Kidney (tissue), 14 donors: ENCODE measurements around the gene URB1. TPM values are rescaled to one million over a fixed set of nuclear protein-coding genes. Genes with fewer than 3 reads are reported as not detected.

Experiments used
- DNase-seq, 5 donors: peaks; one replicate each; pipeline ENCODE4 v3.0.0-alpha.2; 2013 to 2020
- FAIRE-seq: peaks from 2 replicates; lab custom pipeline; 2012; peaks lifted over from hg19 to GRCh38; lab: Jason Lieb, UNC
- H3K27ac ChIP-seq, 2 donors: one replicate each; pipeline ENCODE4 v1.7.0; 2013; ENCODE audit warnings: low read depth in 2 of 2, low read length in 2 of 2, inconsistent platforms in 1 of 2
- H3K27me3 ChIP-seq: one replicate; pipeline ENCODE4 v1.7.1; 2013; ENCODE audit warnings: low read length, inconsistent platforms; ENCODE audit not compliant: control insufficient read depth, insufficient read depth
- H3K36me3 ChIP-seq, 3 donors: one replicate each; pipeline versions ENCODE4 v1.7.0 to v1.7.1; 2013; ENCODE audit warnings: low read length in 3 of 3, control low read depth in 1 of 3, inconsistent platforms in 1 of 3; ENCODE audit not compliant: insufficient read depth in 3 of 3, control insufficient read depth in 2 of 3
- H3K4me1 ChIP-seq, 3 donors: one replicate each; pipeline versions ENCODE4 v1.7.0 to v1.7.1; 2013; ENCODE audit warnings: low read length in 3 of 3, inconsistent platforms in 1 of 3, low read depth in 1 of 3; ENCODE audit not compliant: control insufficient read depth in 2 of 3, insufficient read depth in 2 of 3
- H3K4me3 ChIP-seq, 3 donors: one replicate each; pipeline versions ENCODE4 v1.7.0 to v1.8.1; 2013; ENCODE audit warnings: low read length in 3 of 3, control low read depth in 1 of 3, inconsistent platforms in 1 of 3
- H3K9ac ChIP-seq, 3 donors: one replicate each; pipeline versions ENCODE4 v1.7.0 to v1.7.1; 2013; ENCODE audit warnings: low read length in 3 of 3, control low read depth in 1 of 3, inconsistent platforms in 1 of 3
- H3K9me3 ChIP-seq, 3 donors: one replicate each; pipeline versions ENCODE4 v1.7.0 to v1.7.1; 2013; ENCODE audit warnings: low read length in 3 of 3, control low read depth in 1 of 3, inconsistent platforms in 1 of 3; ENCODE audit not compliant: control insufficient read depth in 2 of 3, insufficient read depth in 1 of 3
- CTCF ChIP-seq: IDR thresholded peaks from 3 replicates; pipeline ENCODE4 v1.5.1; 2012; ENCODE audit warnings: mild to moderate bottlenecking, moderate library complexity, borderline replicate concordance; ENCODE audit not compliant: insufficient read depth; ENCODE audit errors: extremely low read depth
- intact Hi-C: fragments of 100-400 bp; cut with DNase I; formaldehyde crosslinking; loops from one replicate; pipeline ENCODE4 v1.11.1; 2022
- polyA plus RNA-seq: library from polyadenylated mRNA; stranded (reverse); fragments of 350-450 nt; fragmentation: Illumina TruSeq; extraction: RNeasy Lipid Tissue Mini Kit (QIAGEN cat#74804); gene quantifications from one replicate; pipeline ENCODE4 v1.2.3, GENCODE V29; 2014; ENCODE audit warnings: low read depth, low replicate concordance; ENCODE audit not compliant: insufficient read depth
- total RNA-seq: library from RNA; stranded (reverse); fragmentation: NEBNext Ultra II Directional; extraction: Animal tissue kit (Norgen Biotek cat#: 25700); gene quantifications from one replicate; pipeline ENCODE4 v1.2.1, GENCODE V29; 2021
- donor health status: control.
- donor health status: control.
- donor health status: control.
- donor health status: control.
- donor health status: control.
- donor health status: DM: yes; HTN: yes; CAD: no.
- donor health status: Normal renal cell carcinoma (clear cell type).

Gene URB1
- total and polyA plus RNA-seq, 2 donors from 2014 or later, result 1.7 to 15.0 TPM

DNA sequence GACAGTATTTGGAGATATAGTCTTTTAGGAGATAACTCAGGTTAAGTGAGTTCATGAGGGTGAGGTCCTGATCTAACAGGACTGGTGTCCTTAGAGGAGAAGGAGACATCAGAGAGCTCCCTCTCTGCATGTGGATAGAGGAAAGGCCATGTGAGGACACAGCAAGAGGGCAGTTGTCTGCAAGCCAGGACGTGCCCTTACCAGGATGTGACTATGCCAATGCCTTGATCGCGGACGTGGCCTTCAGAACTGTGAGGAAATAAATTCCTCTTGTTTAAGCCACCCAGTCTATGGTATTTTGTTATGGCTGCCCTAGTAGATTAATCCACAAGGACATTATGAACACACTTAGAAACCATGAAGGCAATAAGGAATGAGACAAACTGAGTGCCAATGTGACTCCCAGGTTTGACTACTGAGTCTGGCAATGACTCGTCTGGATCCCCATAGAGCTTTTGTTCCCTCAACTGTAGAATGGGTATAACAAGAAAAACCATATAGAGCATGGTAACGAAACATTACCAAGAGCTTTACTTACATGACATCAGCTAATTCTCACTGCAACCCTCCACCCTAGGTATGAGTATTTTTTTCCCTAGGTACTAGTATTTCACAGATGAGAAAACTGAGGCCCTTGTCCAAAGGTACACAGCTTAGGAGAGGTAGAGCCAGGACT is 6.5 kb downstream of the URB1 start:
- no peak overlapping the region for H3K27ac ChIP-seq
- peaks cover 4 to 22% (median 14%) of the 10 kb centered on the region in 3 donors for H3K36me3 ChIP-seq
- no peaks in the 10 kb centered on the region for H3K4me1 ChIP-seq
- FAIRE-seq (no peak), DNase-seq (no peak)
- no peaks in the 10 kb centered on the region for H3K9me3 ChIP-seq
- H3K4me3 ChIP-seq, result no peak overlapping the region
- intact Hi-C loops, result no loop called here
- no peak for TF ChIP-seq CTCF
- H3K9ac ChIP-seq, result no peak overlapping the region
- no peaks in the 10 kb centered on the region for H3K27me3 ChIP-seq

DNA sequence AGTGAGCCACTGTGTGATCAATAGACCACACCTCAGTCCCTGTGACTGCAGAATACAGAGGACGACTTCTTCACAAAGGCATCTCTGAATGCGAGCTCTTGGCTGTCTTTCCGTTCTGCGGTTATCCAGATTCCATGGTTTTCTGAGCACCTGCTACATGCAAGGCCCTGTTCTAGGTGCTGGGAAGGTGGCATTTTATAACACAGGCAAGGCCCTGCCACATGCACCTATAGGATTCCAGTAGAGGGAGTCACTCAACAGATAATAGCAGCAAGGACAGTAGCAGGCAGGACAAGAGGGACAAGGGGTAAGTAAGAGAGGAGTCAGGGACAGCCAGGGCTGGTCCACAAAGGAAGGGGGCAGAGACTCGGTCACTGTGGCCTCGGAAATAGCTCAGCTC is 9.0 kb downstream of the URB1 start:
- Histone ChIP-seq H3K4me3 (no peak overlapping the region), H3K9me3 (no peaks in the 10 kb centered on the region), H3K4me1 (no peaks in the 10 kb centered on the region), H3K27me3 (no peaks in the 10 kb centered on the region), H3K9ac (no peak overlapping the region), H3K27ac (no peak overlapping the region), H3K36me3 (peaks cover 9 to 32% (median 14%) of the 10 kb centered on the region in 3 donors)
- FAIRE-seq (no peak), DNase-seq (no peak)
- intact Hi-C loops, result no loop called here
- TF ChIP-seq CTCF, result no peak

DNA sequence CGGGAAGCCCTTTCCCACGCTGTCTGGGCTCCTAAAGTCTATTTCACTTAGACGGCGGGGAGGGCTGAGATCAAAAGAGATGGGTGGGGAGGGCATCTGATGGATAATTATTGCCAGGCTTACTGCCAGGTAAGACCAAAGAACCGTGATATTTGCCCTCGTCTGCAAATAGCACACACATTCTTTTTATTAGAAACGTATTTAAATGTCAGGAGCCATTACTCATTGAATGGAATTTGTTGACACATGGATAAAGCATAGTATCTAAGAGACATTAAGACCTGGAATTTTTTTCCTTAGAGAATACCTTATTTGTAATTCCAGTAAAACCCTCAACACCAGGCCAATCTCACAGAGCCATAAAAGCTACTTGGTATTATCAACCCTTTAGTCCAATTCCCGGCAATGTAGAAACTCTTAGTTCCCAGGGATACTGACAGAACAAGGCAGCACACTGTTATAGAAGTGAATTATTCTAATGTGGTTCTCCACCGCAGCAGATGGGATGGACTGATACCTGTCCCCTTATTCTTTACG is 10.6 kb downstream of the URB1 start:
- FAIRE-seq (no peak), DNase-seq (no peak)
- Histone ChIP-seq H3K4me3 (no peak overlapping the region), H3K27ac (no peak overlapping the region), H3K4me1 (no peaks in the 10 kb centered on the region), H3K36me3 (peaks cover 11 to 42% (median 17%) of the 10 kb centered on the region in 3 donors), H3K9me3 (no peaks in the 10 kb centered on the region), H3K27me3 (no peaks in the 10 kb centered on the region), H3K9ac (no peak overlapping the region)
- TF ChIP-seq CTCF, result no peak
- intact Hi-C loops, result no loop called here
